CD4-positive, alpha-beta T cell treated with Interferon gamma for 1 hour (primary cell): Measurements from ENCODE around the gene PIGX.
"Not testable (repeated sequence)": the region's sequence is repeated elsewhere in the genome, so short reads cannot be mapped to it uniquely, and the experiment has no call there.

Experiments
- DNase-seq: peaks from one replicate; pipeline ENCODE4 v3.0.0-alpha.2; 2020

Gene PIGX

DNA sequence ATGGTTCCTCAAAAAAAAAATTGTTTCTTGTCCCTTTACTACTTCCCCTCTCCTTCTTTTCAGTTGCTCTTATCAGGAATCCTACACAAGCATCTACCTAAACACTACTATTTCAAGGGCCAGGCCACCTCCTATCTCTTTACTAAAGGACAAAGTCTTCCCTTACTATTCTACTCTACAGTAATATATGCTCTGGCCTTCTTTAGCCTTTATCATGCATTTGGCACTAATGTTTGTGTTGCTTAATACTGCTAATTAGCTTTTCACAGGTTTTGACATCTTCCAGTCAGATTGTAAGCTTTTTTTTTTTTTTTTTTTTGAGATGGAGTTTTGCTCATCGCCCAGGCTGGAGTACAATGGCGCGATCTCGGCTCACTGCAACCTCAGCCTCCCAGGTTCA lies 5.4 kb upstream of the PIGX start:
- no peak for DNase-seq

DNA sequence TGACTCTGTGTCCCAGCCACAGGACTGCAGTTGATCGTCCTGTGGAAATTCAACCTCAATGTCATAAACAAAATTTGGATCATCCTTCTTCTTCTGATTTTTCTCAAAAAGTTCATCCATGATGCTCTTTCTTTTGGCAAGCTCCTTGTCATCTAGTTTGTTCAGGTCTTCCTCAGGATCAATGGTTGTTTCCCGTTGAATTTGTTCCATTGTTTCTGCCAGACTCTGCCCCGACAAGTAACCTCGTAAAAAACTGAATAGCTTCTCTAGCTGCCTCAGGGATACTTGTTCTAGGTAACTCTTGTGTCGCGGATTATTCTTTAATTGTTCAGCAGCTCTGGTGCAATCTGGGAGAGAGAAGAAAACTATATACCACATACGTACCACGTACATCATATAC lies 4.6 kb upstream of the PIGX start:
- DNase-seq = no peak

DNA sequence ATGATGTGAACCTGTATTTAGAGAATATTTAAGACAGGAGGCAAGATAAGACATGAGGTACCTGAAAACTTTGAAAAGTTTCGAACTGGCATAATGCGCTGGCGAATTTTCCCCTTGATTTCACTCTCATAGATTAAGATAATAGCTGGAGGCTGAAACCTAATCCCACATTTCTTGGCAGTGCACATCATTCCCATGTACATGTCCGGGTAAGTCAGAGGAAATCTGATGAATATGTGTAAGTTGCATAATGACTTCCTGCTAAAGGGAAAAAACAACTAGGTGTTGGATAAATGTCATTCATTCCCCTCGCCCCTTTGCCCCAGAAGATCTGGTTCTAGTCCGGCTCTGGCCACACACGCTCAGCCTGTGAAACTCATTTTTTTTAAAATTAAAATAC lies 3.7 kb upstream of the PIGX start:
- DNase-seq = no peak

DNA sequence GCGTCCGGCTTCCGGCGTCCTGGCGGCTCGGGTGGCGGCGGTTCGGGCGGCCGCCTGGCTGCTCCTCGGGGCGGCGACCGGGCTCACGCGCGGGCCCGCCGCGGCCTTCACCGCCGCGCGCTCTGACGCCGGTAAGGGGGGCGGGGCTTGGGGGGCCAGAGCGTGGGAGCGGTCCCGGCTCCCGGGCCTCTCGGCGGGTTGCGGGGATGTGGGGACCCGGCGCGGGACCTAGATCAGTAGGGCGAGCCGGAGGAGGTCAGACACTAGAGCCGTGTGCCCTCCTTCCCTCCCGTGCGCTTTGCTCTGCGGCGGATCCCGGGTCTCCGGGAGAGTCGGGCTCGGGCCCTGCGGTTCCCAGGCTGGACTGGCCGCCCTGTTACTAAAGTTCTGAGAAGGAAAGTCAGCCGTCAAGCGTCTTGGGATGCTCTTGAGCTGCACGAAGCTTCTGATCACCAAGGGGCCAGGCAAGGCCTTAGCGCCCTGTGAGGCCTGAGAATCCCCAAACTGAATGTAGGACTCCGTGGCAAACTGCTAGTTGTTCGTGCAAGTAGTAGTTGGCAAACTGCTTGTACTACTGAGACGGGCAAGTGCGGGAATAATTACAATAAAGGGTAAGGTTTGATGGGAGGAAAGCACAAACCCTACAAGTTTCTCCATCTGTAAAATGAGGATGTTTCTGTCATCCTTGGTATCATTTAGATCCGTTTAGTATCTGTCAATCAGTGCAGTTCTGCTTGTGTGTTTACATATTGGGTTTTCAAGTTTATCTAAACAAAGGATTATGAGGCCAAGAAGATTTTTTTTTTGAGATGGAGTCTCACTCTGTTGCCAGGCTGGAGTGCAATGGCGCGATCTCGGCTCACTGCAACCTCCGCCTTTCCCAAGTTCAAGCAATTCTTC lies 587 bp downstream of the PIGX start:
- DNase-seq = peak; percentile 74

DNA sequence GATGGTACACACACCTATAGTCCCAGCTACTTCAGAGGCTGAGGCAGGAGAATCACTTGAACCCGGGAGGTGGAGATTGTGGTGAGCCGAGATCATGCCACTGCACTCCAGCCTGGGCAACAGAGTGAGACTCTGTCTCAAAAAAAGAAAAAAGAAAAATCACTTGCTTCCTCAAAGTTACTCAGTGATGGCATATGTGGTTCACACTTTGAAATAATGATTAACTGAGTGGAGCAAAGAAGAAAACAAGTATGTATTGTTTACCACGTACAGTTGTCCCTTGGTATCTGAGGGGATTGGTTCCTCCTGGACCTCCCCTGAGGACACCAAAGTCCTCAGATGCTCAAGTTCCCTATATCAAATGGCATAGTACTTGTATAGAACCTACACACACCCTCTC lies 5.0 kb downstream of the PIGX start:
- not testable (repeated sequence) for DNase-seq

DNA sequence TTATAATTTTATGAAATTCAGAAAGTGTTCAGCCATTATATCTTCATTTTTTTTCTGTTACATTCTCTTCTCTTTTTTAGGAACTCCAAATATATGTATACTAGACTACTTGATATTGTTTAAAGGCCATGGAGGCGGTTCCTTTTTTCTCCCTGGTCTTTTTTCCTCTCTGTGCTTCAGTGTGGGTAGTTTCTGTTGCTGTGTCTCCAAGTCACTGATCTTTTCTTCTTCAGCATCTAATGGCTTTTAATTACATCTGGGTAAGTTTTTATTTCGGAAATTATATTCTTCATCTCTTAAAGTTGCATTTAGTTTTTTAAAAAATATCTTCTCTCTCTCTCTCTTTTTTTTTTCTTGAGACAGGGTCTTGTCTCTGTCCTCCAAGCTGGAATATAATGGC lies 8.9 kb downstream of the PIGX start:
- DNase-seq = no peak

DNA sequence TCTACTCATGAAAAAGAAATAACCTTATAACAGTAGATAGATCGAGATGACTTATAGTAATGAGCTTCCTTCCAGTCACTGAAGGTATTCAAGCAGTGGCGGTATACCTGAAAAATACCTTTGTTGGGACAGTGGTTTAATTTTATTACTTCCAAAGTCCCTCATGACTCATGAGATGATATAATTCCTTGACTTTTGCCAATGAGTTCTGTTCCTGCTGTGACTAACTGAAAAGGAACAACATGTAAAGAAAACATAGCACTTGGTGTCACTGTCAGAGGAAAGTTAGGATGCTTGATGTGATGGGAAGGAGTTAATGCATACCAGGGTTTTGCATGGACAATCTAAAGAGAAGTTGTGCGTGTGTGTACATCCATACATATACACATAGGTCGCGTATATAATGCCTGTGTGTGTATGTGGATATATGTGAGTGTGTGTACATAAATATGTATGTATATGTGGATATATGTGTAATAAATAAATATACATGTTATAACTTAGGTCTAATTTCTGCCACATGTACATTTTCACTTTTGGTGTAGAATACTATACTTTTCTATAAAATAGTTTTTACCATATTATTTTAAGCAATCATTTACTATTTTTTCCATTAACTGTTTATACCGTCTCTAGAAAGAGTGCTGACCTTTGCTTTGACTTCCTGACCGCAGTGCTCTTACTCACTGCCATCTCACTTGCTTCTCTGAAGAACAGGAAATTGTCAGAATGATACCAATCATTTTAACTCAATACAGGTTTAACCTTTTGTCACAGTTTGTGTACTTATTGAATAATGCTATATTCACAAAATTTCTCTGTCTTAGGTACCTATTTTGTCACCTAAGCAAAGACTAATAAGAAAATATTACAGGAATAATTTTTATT lies 14.9 kb downstream of the PIGX start:
- DNase-seq = no peak

DNA sequence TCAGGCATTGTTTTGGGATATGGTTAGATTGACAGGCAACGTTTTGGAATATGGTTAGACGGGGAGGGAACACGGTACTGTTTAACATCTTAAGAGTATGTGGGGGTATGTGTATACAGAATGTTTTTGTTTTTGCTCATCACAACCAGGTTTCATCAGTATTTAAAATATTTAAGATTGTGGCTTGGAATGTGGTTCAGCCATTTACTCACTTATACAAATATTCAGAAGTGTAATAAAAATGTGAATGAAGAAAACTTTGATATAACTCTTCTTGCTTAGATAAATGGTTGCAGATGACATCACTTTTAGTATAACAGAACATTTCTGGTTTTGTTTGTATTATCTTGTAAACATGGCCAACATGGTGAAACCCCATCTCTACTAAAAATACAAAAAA lies 23.6 kb downstream of the PIGX start:
- DNase-seq = no peak

DNA sequence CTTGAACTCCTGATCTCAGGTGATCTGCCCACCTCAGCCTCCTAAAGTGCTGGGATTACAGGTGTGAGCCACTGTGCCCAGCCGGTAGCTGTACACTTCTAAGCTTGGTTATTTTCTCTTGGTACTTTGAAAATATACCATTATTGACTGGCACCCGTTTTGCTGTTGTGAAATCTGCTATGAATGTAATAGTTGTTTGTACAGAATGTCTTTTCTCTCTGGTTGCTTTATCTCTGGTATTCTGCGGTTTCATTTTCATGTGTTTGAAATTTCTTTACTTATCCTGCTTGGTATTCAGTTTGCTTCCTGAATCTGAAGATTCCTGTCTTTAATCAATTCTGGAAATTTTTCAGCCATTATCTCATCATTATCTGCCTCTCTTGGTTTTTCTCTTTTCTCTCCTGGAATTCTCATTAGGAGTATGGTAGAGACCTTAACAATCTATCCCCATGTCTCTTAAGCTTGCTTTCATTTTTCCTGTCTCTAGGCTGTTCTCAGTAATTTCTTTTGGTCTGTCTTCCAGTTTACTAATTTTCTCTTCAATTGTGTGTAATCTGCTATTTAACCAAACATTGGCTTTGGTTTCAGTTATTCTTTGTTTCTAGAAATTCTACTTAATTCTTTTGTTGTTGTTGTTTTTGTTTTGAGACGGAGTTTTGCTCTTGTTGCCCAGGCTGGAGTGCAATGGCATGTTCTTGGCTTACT lies 24.6 kb downstream of the PIGX start:
- DNase-seq = no peak

DNA sequence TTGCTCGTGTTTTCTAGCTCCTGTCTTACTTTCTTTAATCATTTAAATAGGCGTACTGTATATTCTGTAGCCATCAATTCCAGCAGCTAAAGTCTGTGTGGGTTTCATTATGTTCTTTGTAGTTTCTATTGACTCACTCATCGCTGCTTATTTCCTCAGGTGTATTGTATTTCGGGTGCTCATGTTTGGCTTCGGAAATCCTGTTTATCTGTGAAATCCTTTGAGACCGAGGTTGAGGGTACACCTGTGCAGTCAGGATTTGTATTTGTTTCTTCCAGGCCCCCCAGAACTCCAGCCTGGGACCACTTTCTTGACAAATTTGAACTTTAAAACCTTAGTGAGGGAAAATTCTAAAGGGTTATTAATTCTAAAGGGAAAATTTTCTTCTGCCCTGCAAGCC lies 25.5 kb downstream of the PIGX start:
- DNase-seq = no peak

DNA sequence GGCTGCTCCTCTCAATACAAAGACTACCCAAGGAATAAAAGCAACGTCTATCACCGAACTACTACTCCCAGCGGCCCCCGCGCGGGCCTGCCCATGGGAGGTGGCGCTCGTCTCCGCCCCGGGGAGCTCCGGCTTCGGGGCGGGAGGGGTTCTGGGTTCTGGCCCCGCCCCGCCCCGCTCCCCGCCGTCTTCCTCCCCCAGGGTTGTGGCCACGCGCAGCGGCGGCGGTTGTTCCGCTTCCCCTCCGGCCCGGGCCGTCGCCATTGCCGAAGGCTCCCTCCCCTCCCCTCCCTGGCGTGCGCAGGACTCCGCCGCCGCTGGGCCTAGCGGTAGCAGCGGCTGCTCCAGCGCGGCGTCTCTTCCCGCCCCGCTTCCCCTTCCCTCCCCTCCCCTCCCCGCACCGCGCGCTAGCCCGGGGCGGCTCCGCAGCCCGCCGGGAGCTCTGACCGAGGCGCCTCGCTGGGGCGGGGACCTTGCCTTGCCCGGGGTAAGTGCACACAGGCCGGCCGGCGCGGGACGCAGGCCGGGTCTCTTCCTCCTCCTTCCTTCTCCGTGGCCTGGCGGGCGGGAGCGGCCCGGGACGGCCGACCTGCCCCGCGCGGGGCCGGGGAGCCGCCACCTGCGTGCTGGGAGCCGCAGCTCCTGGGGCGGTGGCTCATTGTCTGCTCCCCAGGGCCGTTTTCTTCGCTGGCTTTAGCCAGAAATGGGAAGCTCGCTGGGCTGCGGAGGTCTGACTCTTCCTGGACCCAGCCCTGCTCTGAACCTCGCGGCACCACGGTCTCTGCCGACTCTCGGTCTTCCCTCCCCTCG lies 27.7 kb downstream of the PIGX start, which contains the start of gene PAK2:
TSS of gene PAK2 (plus strand) at position 187 of the 810 bp plus-strand sequence. CDS start 42,790 bp downstream, outside the sequence.
- DNase-seq = peak; percentile 91

DNA sequence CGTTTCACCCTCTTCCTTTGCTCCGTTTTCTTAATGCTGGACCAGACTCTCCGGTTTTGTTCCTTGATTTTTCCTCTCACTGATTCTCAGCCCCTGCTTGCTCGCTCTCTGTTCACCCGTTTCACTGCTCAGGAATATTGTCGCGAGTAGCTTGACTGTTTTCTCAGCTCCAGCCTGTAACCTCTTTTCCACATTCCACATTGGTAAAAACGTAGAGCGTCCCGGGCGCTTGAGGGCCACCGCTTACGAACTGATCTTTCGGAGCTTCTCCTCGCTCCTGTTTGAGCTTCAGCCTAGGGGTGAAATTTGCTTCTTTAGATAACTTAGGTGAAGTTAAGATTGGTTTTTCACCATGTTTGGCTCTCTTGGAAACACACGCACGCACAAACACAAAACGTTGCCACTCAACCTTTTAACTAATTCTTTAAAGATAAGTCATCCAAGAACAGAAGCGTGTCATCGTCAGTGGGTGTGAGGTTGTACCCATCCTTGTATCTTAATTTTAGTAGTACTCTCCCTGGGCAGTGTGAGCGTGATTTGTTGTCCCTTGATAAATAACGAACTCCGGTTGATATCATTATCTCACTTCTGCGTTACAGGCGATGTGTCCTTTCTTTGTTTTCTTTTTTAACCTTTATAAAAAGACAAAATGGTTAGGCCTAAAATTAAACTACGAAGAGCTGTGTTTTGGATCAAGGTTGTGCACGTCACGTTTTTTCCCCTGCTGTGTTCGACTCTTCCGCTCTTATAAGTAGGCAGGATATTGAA lies 28.5 kb downstream of the PIGX start:
- peak; percentile 33 for DNase-seq

DNA sequence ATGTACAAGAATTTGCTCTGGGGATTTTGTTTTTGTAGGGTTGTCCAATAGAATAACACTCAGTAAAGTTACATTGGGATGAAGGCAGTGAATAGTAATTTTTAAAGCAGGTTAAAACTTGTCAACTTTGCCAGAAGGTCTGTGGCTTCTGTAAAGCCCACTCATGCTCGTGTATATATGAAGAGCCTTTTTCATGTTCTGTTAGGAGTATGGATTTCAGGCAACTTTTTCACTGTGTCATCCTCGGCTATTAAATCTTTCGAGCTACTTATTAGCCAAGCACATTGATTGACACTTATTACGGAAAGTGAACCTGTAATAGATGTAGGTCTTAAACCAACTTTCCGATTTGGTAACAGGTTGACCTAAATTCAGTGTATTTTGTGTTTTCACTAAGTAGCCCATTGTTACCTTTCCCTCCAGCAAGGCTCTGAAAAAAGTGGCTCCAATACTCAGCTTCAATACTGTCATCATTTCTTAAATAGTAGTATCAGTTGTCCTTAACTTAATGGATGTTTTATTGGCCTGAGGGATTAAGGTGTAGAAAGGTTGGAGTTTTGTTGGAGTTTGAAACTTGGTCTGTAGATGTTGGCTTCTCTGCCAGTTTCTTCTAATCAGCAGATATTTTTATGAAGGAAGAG lies 29.2 kb downstream of the PIGX start:
- no peak for DNase-seq

DNA sequence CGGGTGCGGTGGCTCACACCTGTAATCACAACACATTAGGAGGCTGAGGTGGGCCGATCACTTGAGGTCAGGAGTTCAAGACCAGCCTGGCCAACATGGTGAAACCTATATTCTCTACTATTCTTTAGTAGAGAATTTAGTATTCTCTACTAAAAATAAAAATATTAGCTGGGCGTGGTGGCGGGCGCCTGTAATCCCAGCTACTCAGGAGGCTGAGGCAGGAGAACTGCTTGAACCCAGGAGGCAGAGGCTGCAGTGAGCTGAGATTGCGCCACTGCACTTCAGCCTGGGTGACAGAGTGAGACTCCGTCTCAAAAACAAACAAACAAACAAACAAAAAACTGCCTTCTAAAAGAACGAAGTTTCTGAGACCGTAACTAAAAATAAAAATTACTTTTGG lies 31.4 kb downstream of the PIGX start:
- DNase-seq = not testable (repeated sequence)

DNA sequence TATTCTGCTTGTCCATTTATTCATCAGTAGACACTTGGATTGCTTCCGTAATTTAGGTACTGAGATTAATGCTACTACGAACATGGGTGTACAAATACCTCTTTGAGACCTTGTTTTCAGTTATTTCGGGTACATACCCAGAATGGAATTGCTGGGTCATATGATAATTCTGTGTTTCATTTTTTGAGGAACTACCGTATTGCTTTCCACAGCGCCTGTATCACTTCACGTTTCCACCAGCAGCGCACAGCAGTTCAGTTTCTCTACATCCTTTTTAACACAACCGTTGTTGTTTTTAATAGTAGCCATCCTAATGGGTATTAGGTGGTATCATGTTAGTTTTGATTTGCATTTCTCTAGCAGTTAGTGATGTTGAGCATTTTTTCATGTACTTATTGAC lies 36.9 kb downstream of the PIGX start:
- DNase-seq = no peak

DNA sequence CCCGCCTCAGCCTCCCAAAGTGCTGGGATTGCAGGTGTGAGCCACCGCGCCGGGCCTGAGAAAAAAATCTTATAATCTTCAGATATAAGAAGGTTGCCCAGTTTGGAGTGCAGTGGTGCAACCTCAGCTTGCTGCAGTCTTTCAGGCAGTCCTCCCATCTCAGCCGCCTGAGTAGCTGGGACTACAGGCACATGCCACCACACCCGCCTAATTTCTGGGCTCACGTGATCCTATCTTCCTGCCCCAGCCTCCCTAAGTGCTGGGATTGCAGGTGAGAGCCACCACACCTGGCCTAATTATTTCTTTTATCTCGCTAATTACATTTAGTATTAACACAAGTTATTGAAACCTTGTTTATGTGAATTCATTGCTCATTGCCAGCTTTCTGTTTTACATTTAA lies 41.0 kb downstream of the PIGX start:
- DNase-seq = no peak

DNA sequence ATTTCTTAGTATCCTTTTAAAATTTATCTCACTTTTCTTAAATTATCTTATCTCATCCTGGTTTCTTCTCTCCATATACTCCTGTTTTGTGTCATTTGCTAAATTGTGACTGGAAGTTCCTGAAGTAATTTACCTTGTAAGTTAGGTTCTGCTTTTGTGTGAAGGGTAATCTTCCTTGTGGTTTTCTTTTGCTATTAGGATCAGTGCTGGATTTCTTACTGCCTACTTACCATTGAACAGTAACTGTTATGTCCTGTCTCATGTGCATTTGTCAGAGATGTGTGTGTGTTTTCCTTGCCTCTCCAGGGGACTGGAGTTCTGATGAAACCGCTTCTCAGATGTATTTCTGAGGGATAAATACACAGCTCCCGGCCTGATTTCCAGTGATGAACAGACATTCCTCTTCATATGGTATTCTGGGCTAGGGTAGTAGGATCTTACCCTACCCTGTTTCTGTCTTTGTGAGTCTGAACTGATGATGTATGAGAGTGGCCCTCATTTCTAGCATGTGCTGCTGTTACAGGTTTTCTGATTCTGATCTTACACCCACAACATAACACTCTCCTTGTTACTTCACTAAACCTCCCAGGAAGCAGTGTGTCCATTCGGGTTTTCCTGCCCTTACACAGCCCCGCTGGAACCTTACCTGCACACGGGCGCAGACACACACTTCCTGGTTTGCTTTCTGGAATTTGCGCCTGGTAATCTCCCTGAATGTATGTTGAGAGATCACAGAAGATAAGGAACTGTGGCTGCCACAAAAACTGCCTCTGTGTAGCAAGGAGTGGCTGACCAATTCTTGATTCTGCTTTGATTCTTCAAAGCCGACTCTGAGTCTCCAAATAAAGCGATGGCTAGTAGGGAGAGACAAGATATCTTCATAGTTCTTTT lies 42.2 kb downstream of the PIGX start:
- no peak for DNase-seq

DNA sequence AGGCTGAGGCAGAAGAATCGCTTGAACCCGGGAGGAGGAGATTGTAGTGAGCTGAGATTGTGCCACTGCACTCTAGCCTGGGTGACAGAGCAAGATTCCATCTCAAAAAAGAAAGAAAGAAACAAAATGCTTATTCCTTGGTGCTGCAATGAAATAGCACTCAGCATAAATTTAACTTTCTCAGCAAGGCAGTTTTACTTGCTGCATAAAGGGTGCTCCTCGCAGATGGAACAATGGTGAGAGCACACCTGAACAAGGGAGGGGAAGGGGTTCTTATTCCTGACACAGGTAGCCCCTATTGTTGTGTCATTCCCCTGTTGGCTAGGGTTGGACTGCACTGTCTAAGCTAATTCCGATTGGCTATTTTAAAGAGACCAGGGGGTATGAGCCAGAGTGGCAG lies 44.6 kb downstream of the PIGX start:
- DNase-seq = no peak

DNA sequence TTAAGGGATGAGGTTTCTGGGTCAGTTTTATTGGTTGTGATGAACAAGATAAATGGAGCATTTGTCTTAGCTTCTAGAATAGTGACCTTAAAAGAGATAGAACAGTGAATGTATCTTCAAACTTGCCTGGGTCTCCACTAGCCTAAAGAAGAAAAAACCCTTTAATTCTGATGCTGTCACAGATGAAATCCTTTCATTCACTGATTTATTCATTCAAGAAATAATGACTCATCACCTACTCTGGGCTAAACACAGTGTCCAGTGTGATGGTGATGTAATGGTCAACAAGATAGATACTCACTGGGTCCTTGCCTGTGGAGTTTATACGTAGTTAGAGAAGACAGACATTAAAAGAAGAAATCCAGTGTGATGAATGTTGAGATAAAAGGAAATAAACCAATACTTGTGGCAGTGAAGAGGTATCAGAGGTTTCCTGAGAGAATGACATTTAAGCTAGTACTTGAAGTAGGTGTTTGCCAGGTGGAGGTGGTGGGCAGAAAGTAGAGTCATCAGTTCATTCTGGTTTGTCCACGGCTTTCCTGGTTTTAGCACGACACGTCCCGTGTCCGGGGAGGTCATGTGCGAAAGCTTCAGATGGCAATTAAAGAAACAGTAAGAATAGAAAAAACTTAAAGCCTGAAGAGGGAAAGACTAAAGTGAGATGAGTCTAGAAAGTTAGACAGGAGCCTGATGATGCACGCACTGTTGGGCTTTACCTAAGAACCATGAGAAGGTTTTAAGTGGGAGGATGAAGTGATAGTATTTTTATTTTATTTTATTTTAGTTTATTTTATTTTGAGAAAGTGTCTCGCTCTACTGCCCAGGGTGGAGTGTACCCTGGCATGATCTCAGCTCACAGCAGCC lies 45.9 kb downstream of the PIGX start:
- no peak for DNase-seq
